DND-41 (cell line): ENCODE data around the gene GPR61.

Experiments used
- EZH2 ChIP-seq: IDR thresholded peaks from 3 replicates; pipeline ENCODE4 v1.6.1; 2012; ENCODE audit warnings: borderline replicate concordance, low read depth, mild to moderate bottlenecking, moderate library complexity, low read length, inconsistent platforms; ENCODE audit not compliant: severe bottlenecking
- TF ChIP-seq, protein P1 (sequence below): IDR thresholded peaks from 2 replicates; pipeline ENCODE4 v1.5.1; 2012; ENCODE audit warnings: borderline replicate concordance, low read length, moderate library complexity, mild to moderate bottlenecking; ENCODE audit not compliant: poor library complexity, severe bottlenecking; ENCODE audit errors: extremely low read depth

DNA sequence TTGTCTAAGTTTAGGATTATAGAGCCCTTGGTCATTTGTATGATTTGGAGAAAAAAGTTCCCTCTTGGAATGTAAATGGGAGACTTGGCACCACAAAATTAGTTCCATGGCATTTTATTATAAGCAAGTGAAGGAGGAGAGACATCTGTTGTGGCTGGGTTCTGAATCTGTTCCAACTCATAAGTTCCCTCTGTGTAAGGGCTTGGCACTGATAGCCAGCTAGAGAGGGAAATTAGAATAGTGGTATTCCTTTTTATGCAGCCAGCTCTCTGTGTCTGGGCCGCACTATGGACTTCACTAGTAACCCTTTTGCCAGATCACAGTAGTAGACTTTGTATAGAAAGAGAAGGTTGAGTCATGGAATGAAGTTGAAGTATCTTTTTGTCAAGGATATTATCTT, 39.8 kb downstream of the GPR61 start:
- TF ChIP-seq, protein P1, sequence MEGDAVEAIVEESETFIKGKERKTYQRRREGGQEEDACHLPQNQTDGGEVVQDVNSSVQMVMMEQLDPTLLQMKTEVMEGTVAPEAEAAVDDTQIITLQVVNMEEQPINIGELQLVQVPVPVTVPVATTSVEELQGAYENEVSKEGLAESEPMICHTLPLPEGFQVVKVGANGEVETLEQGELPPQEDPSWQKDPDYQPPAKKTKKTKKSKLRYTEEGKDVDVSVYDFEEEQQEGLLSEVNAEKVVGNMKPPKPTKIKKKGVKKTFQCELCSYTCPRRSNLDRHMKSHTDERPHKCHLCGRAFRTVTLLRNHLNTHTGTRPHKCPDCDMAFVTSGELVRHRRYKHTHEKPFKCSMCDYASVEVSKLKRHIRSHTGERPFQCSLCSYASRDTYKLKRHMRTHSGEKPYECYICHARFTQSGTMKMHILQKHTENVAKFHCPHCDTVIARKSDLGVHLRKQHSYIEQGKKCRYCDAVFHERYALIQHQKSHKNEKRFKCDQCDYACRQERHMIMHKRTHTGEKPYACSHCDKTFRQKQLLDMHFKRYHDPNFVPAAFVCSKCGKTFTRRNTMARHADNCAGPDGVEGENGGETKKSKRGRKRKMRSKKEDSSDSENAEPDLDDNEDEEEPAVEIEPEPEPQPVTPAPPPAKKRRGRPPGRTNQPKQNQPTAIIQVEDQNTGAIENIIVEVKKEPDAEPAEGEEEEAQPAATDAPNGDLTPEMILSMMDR = no peak
- TF ChIP-seq EZH2 = no peak
